AG04449 (cell line): ENCODE measurements around the gene ANO3.
"Not testable (repeated sequence)": the region's sequence is repeated elsewhere in the genome, so short reads cannot be mapped to it uniquely, and the experiment has no call there.

Source experiments
- CTCF ChIA-PET: fragments of 350-600 bp; formaldehyde crosslinking; extraction: SDS; loops from one replicate; lab custom pipeline; 2021; ENCODE audit warnings: antibody characterized with exemption; lab: Yijun Ruan, JAX
- POLR2A ChIA-PET: fragments of 400-600, 350-600 bp; formaldehyde crosslinking; extraction: SDS; loops from one replicate; lab custom pipeline; 2020; ENCODE audit warnings: antibody characterized with exemption, inconsistent platforms; lab: Yijun Ruan, JAX
- DNase-seq: peaks from one replicate; pipeline ENCODE4 v3.0.0-alpha.2; 2010; ENCODE audit warnings: low read depth, low spot score
- H3K4me3 ChIP-seq: 2 replicates; pipeline ENCODE4 v1.5.1; 2011; ENCODE audit warnings: low read depth, mild to moderate bottlenecking, control low read depth, low read length
- TF ChIP-seq, protein P1 (sequence below): IDR thresholded peaks from one replicate; pipeline ENCODE4 v1.5.1; 2011; ENCODE audit warnings: mild to moderate bottlenecking, moderate library complexity, low read length, control low read depth, inconsistent platforms; ENCODE audit not compliant: insufficient read depth; ENCODE audit errors: missing control alignments

Gene ANO3

DNA sequence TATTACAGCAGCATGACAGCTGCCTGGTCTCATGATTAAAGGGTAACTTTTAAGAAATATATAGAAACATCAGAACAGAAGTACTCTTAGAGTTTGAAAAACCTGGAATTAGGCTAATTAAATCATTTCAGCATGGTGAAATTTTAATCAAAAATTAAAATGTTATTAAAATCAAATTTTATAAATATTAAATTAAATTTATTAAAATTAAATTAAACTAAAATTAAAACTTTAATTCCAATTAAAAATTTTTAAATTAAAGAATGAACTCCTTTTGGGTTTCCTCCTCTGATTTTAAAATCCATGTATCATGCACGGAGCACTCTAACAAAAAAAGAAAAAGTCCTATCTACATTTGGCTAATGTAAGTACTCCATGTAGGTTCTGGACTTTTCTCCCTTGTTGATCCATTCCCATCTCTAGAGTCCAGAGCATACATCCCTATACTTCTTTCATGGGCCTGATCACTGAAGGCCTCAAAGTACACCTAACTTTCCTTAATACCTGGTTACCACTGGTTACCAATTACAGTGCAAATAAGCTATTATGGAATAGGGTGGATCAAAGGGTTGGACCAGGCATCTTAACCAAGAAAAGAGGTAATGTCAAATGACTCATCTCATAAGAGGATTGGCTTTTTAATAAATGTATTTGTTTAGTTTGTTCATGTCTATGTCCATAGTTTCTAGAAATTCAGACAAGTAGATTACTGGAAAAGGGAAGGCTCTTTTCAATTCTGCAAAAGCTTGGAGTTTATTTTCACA is 288.5 kb downstream of the ANO3 start:
- CTCF ChIA-PET: no interaction called here
- POLR2A ChIA-PET: no interaction called here
- no peak for DNase-seq
- H3K4me3 ChIP-seq: no peak overlapping the region
- TF ChIP-seq, protein P1, sequence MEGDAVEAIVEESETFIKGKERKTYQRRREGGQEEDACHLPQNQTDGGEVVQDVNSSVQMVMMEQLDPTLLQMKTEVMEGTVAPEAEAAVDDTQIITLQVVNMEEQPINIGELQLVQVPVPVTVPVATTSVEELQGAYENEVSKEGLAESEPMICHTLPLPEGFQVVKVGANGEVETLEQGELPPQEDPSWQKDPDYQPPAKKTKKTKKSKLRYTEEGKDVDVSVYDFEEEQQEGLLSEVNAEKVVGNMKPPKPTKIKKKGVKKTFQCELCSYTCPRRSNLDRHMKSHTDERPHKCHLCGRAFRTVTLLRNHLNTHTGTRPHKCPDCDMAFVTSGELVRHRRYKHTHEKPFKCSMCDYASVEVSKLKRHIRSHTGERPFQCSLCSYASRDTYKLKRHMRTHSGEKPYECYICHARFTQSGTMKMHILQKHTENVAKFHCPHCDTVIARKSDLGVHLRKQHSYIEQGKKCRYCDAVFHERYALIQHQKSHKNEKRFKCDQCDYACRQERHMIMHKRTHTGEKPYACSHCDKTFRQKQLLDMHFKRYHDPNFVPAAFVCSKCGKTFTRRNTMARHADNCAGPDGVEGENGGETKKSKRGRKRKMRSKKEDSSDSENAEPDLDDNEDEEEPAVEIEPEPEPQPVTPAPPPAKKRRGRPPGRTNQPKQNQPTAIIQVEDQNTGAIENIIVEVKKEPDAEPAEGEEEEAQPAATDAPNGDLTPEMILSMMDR: no peak

DNA sequence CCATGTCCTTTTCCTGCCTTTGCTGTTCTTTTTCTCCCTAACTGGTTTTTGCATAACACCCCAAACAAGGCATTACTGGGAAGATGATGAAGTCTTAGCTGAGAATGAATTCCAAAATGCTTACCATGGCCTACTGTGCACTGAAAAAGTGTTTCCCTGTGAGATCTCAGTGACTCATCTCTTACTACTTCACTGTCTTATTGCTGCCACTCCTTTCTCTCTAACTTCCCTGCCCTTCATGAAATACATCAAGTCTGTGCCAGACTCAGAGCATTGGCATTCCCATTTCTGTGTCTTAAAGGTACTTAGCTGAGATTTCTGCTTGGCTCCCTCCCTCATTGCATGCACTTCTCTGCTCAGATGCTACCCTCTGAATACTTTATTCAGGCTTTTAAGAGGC is 289.2 kb downstream of the ANO3 start:
- TF ChIP-seq, protein P1: no peak
- POLR2A ChIA-PET: no interaction called here
- peak; percentile 81 for DNase-seq
- CTCF ChIA-PET: no interaction called here
- no peak overlapping the region for H3K4me3 ChIP-seq

DNA sequence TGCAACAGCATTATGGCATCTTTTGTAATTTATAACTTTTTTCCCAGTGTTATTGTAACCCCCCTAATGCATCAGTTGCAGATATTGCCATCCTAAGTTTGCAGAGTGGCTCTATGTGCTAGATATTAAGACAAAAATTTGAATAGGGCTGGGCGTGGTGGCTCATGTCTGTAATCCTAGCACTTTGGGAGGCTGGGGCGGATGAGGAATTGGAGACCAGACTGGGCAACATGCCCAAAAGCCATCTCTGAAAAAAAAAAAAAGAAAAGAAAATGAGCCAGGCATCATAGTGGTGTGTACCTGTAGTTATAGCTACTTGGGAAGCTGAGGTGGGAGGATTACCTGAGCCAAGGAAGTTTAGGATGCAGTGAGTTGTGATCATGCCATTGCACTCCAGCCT is 290.3 kb downstream of the ANO3 start:
- ChIA-PET CTCF (no interaction called here), POLR2A (no interaction called here)
- DNase-seq: no peak
- H3K4me3 ChIP-seq: no peak overlapping the region
- TF ChIP-seq, protein P1: no peak

DNA sequence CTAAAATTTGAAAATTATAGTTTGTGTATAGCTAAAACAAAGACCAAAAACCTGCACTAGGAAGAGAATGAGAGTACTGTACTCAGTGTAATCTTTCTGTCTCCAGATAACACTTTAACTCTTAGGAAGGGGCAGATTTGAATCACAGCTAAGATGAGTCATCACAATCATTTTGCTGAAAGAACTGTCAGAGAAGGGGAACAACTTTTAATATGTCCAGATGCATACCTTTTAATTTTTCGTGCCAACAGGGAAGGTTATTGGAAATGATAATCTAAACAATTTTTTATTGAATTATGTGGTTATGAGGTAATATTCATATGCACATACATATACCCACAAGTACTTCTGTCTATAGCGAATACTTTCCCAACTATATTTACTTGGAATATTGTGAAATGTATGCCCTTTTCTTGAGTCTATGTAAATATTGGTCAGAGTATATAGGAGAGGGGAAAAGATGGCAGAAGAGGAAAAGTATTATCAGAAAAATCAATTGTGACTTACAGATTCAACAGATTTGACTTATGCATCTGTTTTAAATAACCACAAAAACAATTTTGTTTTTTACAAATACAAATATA is 291.2 kb downstream of the ANO3 start:
- CTCF ChIA-PET: interaction anchor here (1.2 kb wide), 1 partner anchor 28 kb away, joined by 3 read pairs; no protein-coding TSS in a partner anchor
- POLR2A ChIA-PET: no interaction called here
- TF ChIP-seq, protein P1: no peak
- no peak overlapping the region for H3K4me3 ChIP-seq
- DNase-seq: no peak

DNA sequence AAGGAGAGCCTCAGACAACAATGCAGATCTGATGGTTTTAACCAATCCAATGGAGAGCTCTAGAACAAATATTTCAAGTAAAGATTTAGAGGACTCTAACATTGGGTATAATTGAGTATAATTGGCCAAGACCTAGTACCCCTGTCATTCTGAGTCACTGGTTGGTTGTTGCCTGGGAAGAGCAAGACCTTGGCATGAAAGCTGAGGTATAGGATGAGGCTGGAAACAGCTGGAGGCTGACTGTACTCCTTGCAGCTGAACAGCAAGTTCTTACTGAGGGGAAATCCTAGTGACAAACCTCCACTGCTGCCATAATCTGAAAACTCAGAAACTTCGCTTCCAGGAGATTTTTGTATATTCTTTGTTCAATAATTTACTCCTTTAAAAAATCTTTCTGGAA is 294.4 kb downstream of the ANO3 start:
- no peak for DNase-seq
- no peak overlapping the region for H3K4me3 ChIP-seq
- CTCF ChIA-PET: interaction anchor here (1.3 to 1.9 kb wide), 2 partner anchors 24 to 30 kb away, joined by 3 to 9 read pairs; no protein-coding TSS in a partner anchor
- TF ChIP-seq, protein P1: no peak
- POLR2A ChIA-PET: no interaction called here

DNA sequence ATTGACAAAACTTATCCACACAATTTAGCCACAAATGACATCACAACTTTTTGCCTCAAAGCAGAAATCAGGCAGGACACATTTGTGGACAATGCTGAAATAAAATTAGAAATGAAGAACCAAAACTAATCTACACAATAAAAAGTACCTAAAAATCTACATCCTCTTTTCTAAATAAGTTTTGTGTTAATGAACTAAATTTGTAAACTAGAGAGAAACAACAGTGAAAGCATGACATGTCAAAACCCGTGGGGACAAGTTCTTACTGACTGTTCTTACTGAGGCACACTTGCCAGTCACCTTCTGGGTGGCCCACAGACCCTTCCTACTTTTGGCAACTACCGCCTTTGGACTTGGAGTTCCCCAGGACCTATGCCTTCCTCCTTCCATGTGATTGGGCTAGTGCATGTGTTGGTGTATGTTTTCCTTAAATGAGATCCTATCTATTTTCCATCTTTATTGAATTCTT is 300.8 kb downstream of the ANO3 start:
- CTCF ChIA-PET: no interaction called here
- H3K4me3 ChIP-seq: no peak overlapping the region
- POLR2A ChIA-PET: no interaction called here
- DNase-seq: no peak
- TF ChIP-seq, protein P1: no peak

DNA sequence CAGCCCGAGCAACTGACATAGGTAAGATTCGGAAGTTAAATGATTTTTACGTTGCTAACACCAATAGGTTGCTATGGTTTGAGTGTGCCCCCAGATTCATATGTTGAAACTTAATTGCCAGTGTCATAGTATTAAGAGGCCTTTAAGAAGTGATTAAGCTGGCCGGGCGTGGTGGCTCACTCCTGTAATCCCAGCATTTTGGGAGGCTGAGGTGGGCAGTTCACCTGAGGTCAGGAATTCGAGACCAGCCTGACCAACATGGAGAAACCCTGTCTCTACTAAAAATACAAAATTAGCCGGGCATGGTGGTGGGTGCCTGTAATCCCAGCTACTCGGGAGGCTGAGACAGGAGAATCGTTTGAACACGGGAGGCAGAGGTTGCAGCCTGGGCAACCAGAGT is 311.4 kb downstream of the ANO3 start:
- H3K4me3 ChIP-seq, POLR2A ChIA-PET, DNase-seq: not testable (repeated sequence)
- CTCF ChIA-PET: interaction anchor here (1.4 kb wide), 1 partner anchor 10 kb away, joined by 3 read pairs; no protein-coding TSS in a partner anchor
